HepG2 (cell line): Measurements from ENCODE around the gene GABRB3.

Experiments
- EEA1 ChIP-seq: sonication (generic); formaldehyde crosslinking; IDR thresholded peaks from 2 replicates; pipeline ENCODE4 v1.5.1; 2020; ENCODE audit warnings: mild to moderate bottlenecking, missing genetic modification reagents, borderline replicate concordance
- RNF219 ChIP-seq: sonication (generic); formaldehyde crosslinking; IDR thresholded peaks from 2 replicates; pipeline ENCODE4 v1.5.0; 2020; ENCODE audit warnings: mild to moderate bottlenecking, missing genetic modification reagents
- TAF1 ChIP-seq: sonication (generic); formaldehyde crosslinking; IDR thresholded peaks from 2 replicates; pipeline ENCODE4 v1.4.0; 2020; ENCODE audit warnings: missing genetic modification reagents
- TF ChIP-seq, protein P1 (sequence below): sonication (generic); formaldehyde crosslinking; IDR thresholded peaks from 2 replicates; pipeline ENCODE4 v1.4.0; 2020; ENCODE audit warnings: missing genetic modification reagents

- TF ChIP-seq, protein P1, sequence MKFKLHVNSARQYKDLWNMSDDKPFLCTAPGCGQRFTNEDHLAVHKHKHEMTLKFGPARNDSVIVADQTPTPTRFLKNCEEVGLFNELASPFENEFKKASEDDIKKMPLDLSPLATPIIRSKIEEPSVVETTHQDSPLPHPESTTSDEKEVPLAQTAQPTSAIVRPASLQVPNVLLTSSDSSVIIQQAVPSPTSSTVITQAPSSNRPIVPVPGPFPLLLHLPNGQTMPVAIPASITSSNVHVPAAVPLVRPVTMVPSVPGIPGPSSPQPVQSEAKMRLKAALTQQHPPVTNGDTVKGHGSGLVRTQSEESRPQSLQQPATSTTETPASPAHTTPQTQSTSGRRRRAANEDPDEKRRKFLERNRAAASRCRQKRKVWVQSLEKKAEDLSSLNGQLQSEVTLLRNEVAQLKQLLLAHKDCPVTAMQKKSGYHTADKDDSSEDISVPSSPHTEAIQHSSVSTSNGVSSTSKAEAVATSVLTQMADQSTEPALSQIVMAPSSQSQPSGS (CRISPR knock-in tag) = no peak
- TF ChIP-seq RNF219 (CRISPR knock-in tag) (no peak), TAF1 (no peak), EEA1 (CRISPR knock-in tag) (no peak)
These were observed 74.3 kb downstream of the GABRB3 start for GRCh38 chr15:26698555-26698954.
